Activated CD4-positive, alpha-beta memory T cell treated with anti-CD3 and anti-CD28 coated beads for 36 hours (primary cell): Measurements from ENCODE around the gene STXBP3. TPM values are rescaled to one million over a fixed set of nuclear protein-coding genes. Genes with fewer than 3 reads are reported as not detected.

Experiments used
- CTCF ChIA-PET: fragments of 350-600 bp; sonication (Branson Sonifier 250); formaldehyde crosslinking; loops from one replicate; lab custom pipeline; 2021; ENCODE audit warnings: antibody characterized with exemption, inconsistent platforms; lab: Charles Lee
- POLR2A ChIA-PET: fragments of 350-600 bp; sonication (Branson Sonifier 250); formaldehyde crosslinking; loops from one replicate; lab custom pipeline; 2021; ENCODE audit warnings: antibody characterized with exemption; lab: Charles Lee
- DNase-seq: peaks from one replicate; pipeline ENCODE4 v3.0.0-alpha.2; 2020
- H3K27ac Mint-ChIP-seq: one replicate; pipeline ENCODE4 v1.8.0; 2021; ENCODE audit warnings: mixed read lengths
- H3K27me3 Mint-ChIP-seq: one replicate; pipeline ENCODE4 v1.8.0; 2021; ENCODE audit warnings: mixed read lengths
- H3K36me3 Mint-ChIP-seq: one replicate; pipeline ENCODE4 v1.8.0; 2021; ENCODE audit warnings: mixed read lengths
- H3K4me1 Mint-ChIP-seq: one replicate; pipeline ENCODE4 v1.8.0; 2021; ENCODE audit warnings: low read depth, mixed read lengths
- H3K4me3 Mint-ChIP-seq: one replicate; pipeline ENCODE4 v1.8.0; 2021; ENCODE audit warnings: mild to moderate bottlenecking, mixed read lengths
- H3K9me3 Mint-ChIP-seq: one replicate; pipeline ENCODE4 v1.8.0; 2021; ENCODE audit warnings: mixed read lengths
- intact Hi-C: fragments of 100-400 bp; cut with micrococcal nuclease; formaldehyde crosslinking; loops from one replicate; pipeline ENCODE4 v1.15.1; 2023
- total RNA-seq, 2 experiments: library from RNA; stranded (reverse); gene quantifications; one replicate each; pipeline ENCODE4 v1.2.3, GENCODE V29; 2021

The STXBP3 gene
- total RNA-seq, 2 experiments from 2014 or later = 40.8 to 46.8 TPM

DNA sequence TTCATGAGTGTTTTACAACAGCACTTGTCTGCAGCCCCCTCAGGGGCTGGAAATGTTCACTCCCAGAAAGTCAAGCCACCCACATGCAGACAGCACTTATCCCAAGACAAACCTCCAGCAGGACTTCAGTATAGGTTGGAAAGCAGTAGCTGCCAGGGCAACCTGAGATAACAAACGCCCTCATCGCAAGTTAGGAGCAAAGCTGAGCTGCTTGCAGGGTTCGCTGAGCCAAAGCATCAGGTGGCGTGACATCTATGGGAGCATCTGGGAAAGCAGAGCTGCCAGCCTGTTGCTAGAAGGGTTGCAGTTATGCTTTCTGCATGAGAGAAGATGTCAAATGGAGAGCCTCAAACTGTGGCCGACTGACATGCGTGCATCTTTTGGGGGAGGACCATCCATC is 4.2 kb upstream of the STXBP3 start:
- no peak overlapping the region for H3K4me3 Mint-ChIP-seq
- POLR2A ChIA-PET = no interaction called here
- DNase-seq = no peak
- CTCF ChIA-PET = interaction anchor here (1.8 kb wide), 1 partner anchor 33 kb away, joined by 3 read pairs; no protein-coding TSS in a partner anchor
- H3K4me1 Mint-ChIP-seq = peaks cover 3% of the 10 kb centered on the region
- no peaks in the 10 kb centered on the region for H3K27me3 Mint-ChIP-seq
- intact Hi-C loops = no loop called here
- no peaks in the 10 kb centered on the region for H3K36me3 Mint-ChIP-seq
- no peaks in the 10 kb centered on the region for H3K9me3 Mint-ChIP-seq
- no peak overlapping the region for H3K27ac Mint-ChIP-seq

DNA sequence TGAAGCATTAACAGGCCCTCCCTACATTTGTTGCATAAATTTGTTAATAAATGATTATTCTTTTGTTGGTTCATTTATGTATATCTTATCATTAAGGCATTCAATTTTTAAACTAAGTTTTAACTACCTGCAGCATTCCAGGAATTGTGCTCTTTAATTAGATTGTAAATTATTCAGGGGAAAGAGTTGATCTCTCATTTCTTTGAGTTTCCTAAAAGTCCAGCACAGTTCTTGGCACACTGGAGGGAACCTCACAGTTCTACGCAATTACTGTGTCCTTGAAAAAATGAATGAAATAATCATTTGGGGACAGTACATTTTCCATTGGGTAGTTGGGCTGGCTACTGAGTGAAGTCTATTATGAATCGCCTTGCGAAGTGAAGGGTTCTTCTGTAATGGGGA is 493 bp upstream of the STXBP3 start:
- Mint-ChIP-seq H3K4me1 (peaks cover 27% of the 10 kb centered on the region), H3K36me3 (no peaks in the 10 kb centered on the region), H3K27ac (peak overlapping the region; percentile 97), H3K27me3 (no peaks in the 10 kb centered on the region), H3K9me3 (no peaks in the 10 kb centered on the region), H3K4me3 (peak overlapping the region; percentile 95)
- DNase-seq = no peak
- intact Hi-C loops = loop anchor here (1.0 to 5.0 kb wide), 8 partner anchors 42 to 801 kb away; partner anchors contain the start of genes CLCC1, EEIG2, GNAI3 and HENMT1
- CTCF ChIA-PET = interaction anchor here (1.3 kb wide), 2 partner anchors 11 to 54 kb away, joined by 3 read pairs; no protein-coding TSS in a partner anchor
- POLR2A ChIA-PET = no interaction called here

DNA sequence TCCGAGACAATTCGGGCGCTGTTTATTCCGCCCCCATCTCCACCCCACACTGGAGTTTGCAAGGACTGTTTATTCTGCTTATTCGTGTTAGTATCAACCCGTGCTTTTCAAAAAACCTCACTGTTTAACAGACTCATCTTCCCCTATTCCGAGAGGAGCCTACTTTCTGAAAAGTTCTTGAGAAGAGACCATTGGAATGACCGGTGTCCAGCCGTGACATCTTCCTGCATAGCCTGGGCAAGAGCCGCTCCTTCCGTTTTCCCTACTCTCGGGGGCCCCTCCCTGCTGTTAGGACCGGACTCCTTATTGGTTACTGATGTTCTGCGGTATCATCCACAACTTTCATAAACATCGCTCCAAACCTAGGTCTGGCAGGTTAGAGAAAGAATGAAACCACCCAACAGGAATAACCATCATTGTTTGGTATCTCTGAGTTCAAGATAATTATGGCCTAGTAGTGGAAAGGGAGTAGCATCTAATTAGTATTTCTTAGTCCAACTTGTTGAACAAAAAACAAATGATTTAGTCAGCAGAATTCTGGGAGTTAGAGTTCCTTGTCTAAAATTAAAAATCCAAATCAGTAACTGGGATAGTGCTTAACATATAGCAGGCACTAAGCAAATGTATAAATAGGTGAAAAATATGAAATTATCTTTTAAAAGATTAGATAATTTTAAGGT is 837 bp downstream of the STXBP3 start:
- H3K27ac Mint-ChIP-seq = peak overlapping the region; percentile 97
- intact Hi-C loops = loop anchor here (2.0 to 5.0 kb wide), 3 partner anchors 187 to 800 kb away; partner anchors contain the start of genes EEIG2 and GNAI3
- DNase-seq = peak; percentile 64
- no peaks in the 10 kb centered on the region for H3K36me3 Mint-ChIP-seq
- CTCF ChIA-PET = interaction anchor here (1.0 kb wide), 1 partner anchor 55 kb away, joined by 8 read pairs; the partner anchor contains the start of gene PRPF38B
- POLR2A ChIA-PET = interaction anchor here (3.1 kb wide), 1 partner anchor 55 kb away, joined by 14 read pairs; the partner anchor contains the start of gene PRPF38B
- no peaks in the 10 kb centered on the region for H3K27me3 Mint-ChIP-seq
- H3K9me3 Mint-ChIP-seq = no peaks in the 10 kb centered on the region
- peaks cover 28% of the 10 kb centered on the region for H3K4me1 Mint-ChIP-seq
- H3K4me3 Mint-ChIP-seq = peak overlapping the region; percentile 95

DNA sequence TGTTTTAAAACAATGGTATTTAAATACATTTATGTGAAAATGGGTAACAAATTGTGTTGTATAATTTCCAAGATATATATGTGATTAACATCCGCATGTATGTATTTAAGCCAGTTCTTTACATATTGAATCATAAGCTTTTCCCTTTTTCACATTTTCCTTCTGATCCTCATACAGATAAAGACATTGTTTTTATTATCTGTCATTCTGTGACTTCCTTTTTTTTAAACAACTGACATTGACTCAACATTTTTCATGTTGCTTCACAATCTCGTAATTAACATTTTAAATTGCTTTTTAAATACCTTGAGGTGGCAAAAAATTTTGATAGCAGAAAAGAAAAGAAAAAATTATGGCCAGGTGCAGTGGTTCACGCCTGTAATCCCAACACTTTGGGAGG is 1.4 kb downstream of the STXBP3 start:
- peak overlapping the region; percentile 42 for H3K4me3 Mint-ChIP-seq
- H3K36me3 Mint-ChIP-seq = peaks cover 2% of the 10 kb centered on the region
- H3K9me3 Mint-ChIP-seq = no peaks in the 10 kb centered on the region
- peaks cover 28% of the 10 kb centered on the region for H3K4me1 Mint-ChIP-seq
- DNase-seq = no peak
- intact Hi-C loops = loop anchor here (2.0 to 5.0 kb wide), 3 partner anchors 187 to 799 kb away; partner anchors contain the start of genes EEIG2 and GNAI3
- no peak overlapping the region for H3K27ac Mint-ChIP-seq
- H3K27me3 Mint-ChIP-seq = no peaks in the 10 kb centered on the region
- ChIA-PET CTCF (interaction anchor here (0.9 kb wide), 1 partner anchor 235 kb away, joined by 3 read pairs; no protein-coding TSS in a partner anchor), POLR2A (interaction anchor here (3.1 kb wide), 1 partner anchor 56 kb away, joined by 14 read pairs; the partner anchor contains the start of gene PRPF38B)

DNA sequence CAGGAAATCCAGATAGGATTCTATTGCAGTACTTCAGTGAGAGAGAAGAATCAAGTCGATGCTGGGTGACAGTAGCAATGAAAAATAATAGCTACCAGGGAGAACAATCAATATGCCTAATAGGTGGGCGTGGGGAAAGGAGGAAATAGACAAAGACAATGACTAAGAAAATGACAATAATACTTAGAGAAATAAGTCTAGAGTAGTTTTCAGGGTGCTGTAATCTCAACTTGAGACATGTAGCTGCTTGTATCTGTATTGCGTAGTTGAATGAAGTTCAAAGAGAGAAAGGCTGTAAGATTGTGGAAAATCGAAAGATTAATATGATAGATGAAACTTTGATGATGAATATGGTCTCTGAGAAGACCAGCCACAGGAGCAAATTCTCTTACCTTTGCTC is 2.6 kb downstream of the STXBP3 start:
- Mint-ChIP-seq H3K27me3 (no peaks in the 10 kb centered on the region), H3K27ac (no peak overlapping the region), H3K9me3 (no peaks in the 10 kb centered on the region), H3K36me3 (peaks cover 5% of the 10 kb centered on the region), H3K4me1 (peaks cover 28% of the 10 kb centered on the region), H3K4me3 (no peak overlapping the region)
- intact Hi-C loops = loop anchor here (5.0 kb wide), 1 partner anchor 798 kb away; the partner anchor contains the start of gene GNAI3
- ChIA-PET CTCF (no interaction called here), POLR2A (interaction anchor here (3.1 kb wide), 1 partner anchor 57 kb away, joined by 14 read pairs; the partner anchor contains the start of gene PRPF38B)
- no peak for DNase-seq

DNA sequence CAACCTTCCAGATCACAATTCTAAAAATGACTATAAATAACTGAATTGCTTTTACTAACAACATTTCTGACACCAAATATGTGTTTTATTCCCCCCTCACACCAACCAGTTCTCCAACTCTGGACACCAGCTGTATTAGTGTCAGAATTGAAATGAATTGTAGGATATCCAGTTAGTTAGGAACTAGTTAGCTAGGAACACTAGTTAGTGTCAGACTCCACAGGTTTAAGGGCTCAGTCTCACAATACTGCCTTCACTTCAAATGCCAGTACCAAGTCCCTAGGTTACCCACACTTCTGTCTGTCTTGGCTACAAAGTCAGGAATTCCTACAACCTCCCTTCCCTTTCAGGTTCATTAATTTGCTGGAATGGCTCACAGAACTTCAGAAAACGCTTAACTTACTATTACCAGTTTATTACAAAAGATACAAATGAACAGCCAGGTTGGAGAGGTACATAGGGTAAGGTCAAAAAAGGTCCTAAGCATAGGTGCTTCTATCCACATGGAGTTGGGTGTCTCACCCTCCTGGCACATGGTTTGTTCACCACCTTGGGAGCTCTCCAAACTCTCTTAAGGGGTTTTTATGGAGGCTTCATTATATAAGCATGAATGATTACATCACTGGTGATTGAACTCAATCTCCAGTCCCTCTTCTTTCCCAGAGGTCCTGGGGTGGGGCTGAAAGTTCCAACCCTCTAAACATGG is 4.2 kb downstream of the STXBP3 start:
- intact Hi-C loops = no loop called here
- Mint-ChIP-seq H3K4me3 (no peak overlapping the region), H3K36me3 (peaks cover 13% of the 10 kb centered on the region), H3K4me1 (peaks cover 31% of the 10 kb centered on the region), H3K27me3 (no peaks in the 10 kb centered on the region), H3K9me3 (no peaks in the 10 kb centered on the region), H3K27ac (no peak overlapping the region)
- CTCF ChIA-PET = interaction anchor here (0.6 to 0.9 kb wide), 2 partner anchors 44 to 72 kb away, joined by 4 read pairs; no protein-coding TSS in a partner anchor
- POLR2A ChIA-PET = interaction anchor here (1.0 kb wide), 1 partner anchor 58 kb away, joined by 3 read pairs; the partner anchor contains the start of gene PRPF38B
- DNase-seq = no peak

DNA sequence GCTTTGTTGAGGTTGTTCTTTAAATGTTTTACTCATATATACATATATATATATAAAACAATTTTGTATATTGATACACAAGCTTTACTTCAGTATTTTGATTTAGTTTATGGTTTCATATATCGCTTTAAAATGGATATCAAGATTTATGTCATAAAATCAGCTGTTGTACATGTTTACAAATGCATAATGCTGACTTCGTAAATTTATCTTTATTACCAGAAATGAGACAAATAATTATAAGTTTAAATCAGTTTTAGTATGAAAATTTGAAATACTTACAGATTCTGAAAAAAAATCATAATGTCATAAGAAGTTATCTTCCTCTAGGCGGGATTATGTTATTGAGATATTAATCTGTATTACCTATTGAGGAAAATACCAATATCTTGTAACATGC is 6.9 kb downstream of the STXBP3 start:
- Mint-ChIP-seq H3K27ac (no peak overlapping the region), H3K4me3 (no peak overlapping the region), H3K36me3 (peaks cover 16% of the 10 kb centered on the region), H3K27me3 (no peaks in the 10 kb centered on the region), H3K9me3 (no peaks in the 10 kb centered on the region), H3K4me1 (peaks cover 22% of the 10 kb centered on the region)
- no peak for DNase-seq
- ChIA-PET POLR2A (interaction anchor here (2.5 kb wide), 1 partner anchor 60 kb away, joined by 7 read pairs; no protein-coding TSS in a partner anchor), CTCF (interaction anchor here (1.4 kb wide), 1 partner anchor 107 kb away, joined by 4 read pairs; no protein-coding TSS in a partner anchor)
- intact Hi-C loops = no loop called here

DNA sequence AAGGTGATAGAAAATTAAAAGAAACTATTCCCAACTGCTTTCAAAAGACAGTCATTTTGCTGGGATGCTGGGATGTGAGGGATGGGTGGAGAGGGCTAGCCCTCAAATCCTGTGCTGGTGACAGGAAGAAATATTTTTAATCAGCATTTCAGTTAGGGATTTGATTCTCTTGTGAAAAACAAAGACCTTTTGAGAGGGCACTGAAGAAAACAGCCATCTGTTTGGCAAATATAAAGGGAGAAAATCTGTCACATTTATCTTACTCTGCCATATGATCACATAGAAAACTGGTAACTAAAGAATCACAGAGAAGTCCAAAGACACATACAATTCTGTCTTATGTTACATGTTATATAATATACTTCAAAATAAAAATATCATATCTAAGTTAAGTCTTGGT is 12.3 kb downstream of the STXBP3 start:
- Mint-ChIP-seq H3K27me3 (no peaks in the 10 kb centered on the region), H3K27ac (no peak overlapping the region), H3K9me3 (no peaks in the 10 kb centered on the region), H3K4me1 (peaks cover 7% of the 10 kb centered on the region), H3K4me3 (no peak overlapping the region), H3K36me3 (peaks cover 18% of the 10 kb centered on the region)
- intact Hi-C loops = no loop called here
- DNase-seq = no peak
- ChIA-PET CTCF (interaction anchor here (0.7 kb wide), 1 partner anchor 438 kb away, joined by 4 read pairs; no protein-coding TSS in a partner anchor), POLR2A (no interaction called here)

DNA sequence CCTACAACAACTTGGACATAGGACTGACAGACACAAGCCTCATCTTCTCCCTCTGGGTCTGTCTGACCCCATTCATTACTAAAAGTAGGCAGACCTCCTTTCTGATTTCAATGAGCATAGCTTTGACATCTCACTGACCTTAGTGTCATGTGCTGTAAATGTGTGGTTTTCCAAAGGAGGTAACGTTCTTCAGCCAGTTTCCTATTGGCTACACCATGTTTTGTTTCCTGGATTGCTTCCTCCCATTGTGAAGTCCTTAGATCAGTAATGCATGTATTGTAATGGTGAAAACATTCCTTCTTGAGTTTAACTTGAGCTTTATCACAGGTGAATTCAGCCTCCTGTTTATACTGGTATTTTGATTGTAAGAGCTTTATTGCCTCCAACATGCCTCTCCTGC is 20.6 kb downstream of the STXBP3 start:
- H3K36me3 Mint-ChIP-seq = peaks cover 14% of the 10 kb centered on the region
- DNase-seq = no peak
- peaks cover 4% of the 10 kb centered on the region for H3K4me1 Mint-ChIP-seq
- POLR2A ChIA-PET = no interaction called here
- intact Hi-C loops = no loop called here
- no peaks in the 10 kb centered on the region for H3K27me3 Mint-ChIP-seq
- H3K9me3 Mint-ChIP-seq = no peaks in the 10 kb centered on the region
- H3K27ac Mint-ChIP-seq = no peak overlapping the region
- CTCF ChIA-PET = no interaction called here
- H3K4me3 Mint-ChIP-seq = no peak overlapping the region

DNA sequence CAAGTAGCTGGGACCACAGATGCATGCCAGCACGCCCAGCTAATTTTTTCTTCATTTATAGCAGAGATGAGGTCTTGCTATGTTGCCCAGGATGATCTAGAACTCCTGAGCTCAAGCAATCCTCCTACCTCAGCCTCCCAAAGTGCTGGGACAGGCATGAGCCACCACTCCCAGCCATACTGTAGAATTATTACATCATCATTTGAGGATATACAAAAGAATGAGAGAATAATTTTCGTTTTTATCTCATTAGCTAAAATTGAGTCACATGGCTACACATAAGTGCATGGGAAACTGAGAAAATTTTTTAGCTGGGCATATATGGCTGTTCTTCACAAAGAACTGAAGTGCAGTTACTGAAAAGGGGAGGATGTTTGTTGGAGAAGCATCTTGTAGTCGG is 21.2 kb downstream of the STXBP3 start:
- Mint-ChIP-seq H3K9me3 (no peaks in the 10 kb centered on the region), H3K27ac (no peak overlapping the region), H3K4me1 (peaks cover 1% of the 10 kb centered on the region), H3K27me3 (no peaks in the 10 kb centered on the region), H3K36me3 (peaks cover 11% of the 10 kb centered on the region), H3K4me3 (no peak overlapping the region)
- POLR2A ChIA-PET = no interaction called here
- DNase-seq = no peak
- CTCF ChIA-PET = interaction anchor here (0.7 kb wide), 1 partner anchor 61 kb away, joined by 3 read pairs; no protein-coding TSS in a partner anchor
- intact Hi-C loops = no loop called here

DNA sequence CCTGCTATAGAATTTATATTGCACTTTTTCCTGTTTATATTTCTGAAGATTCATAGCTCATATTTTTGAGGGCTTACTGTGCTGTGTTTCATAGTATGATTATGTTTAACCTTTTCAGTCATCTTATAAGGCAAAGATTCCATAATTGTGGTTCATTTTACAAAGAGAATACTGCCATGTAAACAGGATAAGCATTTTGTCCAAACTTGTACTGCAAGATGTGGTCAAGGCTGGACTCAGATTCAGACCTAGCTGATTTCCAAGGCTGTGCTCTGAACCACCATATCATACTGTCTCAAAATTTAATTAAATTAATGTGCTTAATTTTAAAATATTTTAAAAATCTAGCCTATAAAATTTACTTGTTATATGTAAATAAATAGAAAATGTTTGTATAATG is 31.4 kb downstream of the STXBP3 start:
- no peaks in the 10 kb centered on the region for H3K27me3 Mint-ChIP-seq
- peaks cover 37% of the 10 kb centered on the region for H3K36me3 Mint-ChIP-seq
- POLR2A ChIA-PET = no interaction called here
- no peaks in the 10 kb centered on the region for H3K4me1 Mint-ChIP-seq
- CTCF ChIA-PET = no interaction called here
- no peak overlapping the region for H3K4me3 Mint-ChIP-seq
- intact Hi-C loops = no loop called here
- no peaks in the 10 kb centered on the region for H3K9me3 Mint-ChIP-seq
- H3K27ac Mint-ChIP-seq = no peak overlapping the region
- DNase-seq = no peak

DNA sequence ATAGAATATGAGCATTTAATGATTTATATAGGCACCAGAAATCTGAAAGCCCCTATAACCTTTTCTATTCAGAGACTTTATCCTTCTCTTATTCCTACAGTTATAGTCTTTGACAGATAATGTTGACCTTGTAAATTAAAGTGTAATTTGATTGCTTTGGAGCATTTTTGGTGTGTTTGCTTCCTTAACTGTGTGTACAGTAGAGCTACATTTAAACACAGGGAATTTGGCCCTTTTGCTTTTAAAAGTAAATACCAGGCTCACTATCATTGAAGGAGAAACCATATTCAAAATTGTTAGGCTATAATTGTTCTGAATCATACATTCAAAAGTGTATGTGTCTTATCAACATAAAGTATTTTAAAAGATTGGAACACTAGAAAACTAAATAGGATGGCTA is 33.0 kb downstream of the STXBP3 start:
- Mint-ChIP-seq H3K4me1 (no peaks in the 10 kb centered on the region), H3K9me3 (peaks cover 12% of the 10 kb centered on the region), H3K36me3 (peaks cover 44% of the 10 kb centered on the region), H3K4me3 (no peak overlapping the region), H3K27me3 (no peaks in the 10 kb centered on the region), H3K27ac (no peak overlapping the region)
- ChIA-PET POLR2A (no interaction called here), CTCF (no interaction called here)
- DNase-seq = no peak
- intact Hi-C loops = no loop called here
